HG02970 (cell line): Measurements from ENCODE around the gene SEC24A.
A peak's percentile ranks its signal among the peaks of the same experiment; 100 is the strongest.
"Not testable (repeated sequence)": the region's sequence is repeated elsewhere in the genome, so short reads cannot be mapped to it uniquely, and the experiment has no call there.

Experiments used
- ATAC-seq: cut with Tn5 transposase; IDR thresholded peaks from one replicate; pipeline ENCODE4 v1.9.1; 2021; ENCODE audit warnings: mild to moderate bottlenecking, moderate library complexity, moderate number of reproducible peaks; ENCODE audit not compliant: unreplicated experiment, low FRiP score

SEC24A gene

GRCh38 chr5:134738963-134739661 is 90.5 kb downstream of the SEC24A start:
- no peak for ATAC-seq

- no peak for ATAC-seq
Observed at GRCh38 chr5:134741052-134741451, 92.5 kb downstream of the SEC24A start.

GRCh38 chr5:134742134-134742533 is 93.5 kb downstream of the SEC24A start:
- ATAC-seq, result no peak

- ATAC-seq, result no peak
Observed at GRCh38 chr5:134749415-134749814, 100.8 kb downstream of the SEC24A start.

DNA sequence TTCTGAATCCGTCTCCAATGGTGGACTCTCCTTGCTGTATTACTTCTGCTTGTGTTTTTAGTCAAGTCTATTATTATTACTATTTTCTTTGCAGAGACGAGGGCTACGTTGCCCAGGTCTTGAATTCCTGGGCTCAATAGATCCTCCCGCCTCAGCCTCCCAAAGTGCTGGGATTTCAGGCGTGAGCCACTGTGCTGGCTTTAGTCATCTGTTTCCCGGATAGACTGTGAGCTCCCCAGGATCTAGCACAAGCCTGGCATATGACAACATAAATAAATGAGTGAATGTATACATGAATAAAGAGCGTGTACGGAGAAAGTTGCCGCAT is 109.6 kb downstream of the SEC24A start:
- no peak for ATAC-seq

- peak; percentile 96 for ATAC-seq
Observed at GRCh38 chr5:134758504-134759341, 110.1 kb downstream of the SEC24A start, which contains the start of gene DDX46. DDX46 (plus strand) TSS chr5:134758779; CDS start chr5:134758939, 160 bp downstream.

DNA sequence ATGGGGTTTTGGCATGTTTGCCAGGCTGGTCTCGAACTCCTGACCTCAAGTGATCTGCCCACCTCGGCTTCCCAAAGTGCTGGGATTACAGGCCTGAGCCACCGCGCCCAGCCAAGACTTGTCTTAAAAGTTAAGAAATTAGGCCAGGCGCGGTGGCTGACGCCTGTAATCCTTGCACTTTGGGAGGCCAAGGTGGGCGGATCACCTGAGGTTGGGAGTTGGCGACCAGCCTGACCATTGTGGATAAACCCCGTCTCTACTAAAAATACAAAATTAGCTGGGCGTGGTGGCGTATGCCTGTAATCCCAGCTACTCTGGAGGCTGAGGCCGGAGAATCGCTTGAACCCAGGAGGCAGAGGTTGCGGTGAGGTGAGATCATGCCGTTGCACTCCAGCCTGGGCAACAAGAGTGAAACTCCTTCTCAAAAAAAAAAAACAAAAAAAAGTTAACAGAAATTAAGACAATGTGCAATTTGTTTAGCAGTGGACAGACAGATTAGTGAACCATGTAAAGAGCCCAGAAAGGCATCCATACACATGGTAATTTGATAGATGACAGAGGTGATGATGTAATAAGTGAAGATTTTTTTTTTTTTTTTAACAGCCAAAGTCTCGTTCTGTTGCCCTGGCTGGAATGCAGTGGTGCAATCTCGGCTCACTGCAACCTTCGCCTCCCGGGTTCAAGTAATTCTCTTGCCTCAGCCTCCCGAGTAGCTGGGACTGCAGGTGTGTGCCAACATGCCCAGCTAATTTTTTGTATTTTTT is 119.1 kb downstream of the SEC24A start:
- not testable (repeated sequence) for ATAC-seq

- ATAC-seq, result no peak
Observed at GRCh38 chr5:134769206-134769605, 120.6 kb downstream of the SEC24A start.

- no peak for ATAC-seq
Observed at GRCh38 chr5:134772461-134773125, 124.0 kb downstream of the SEC24A start.

- ATAC-seq, result no peak
Observed at GRCh38 chr5:134777366-134777765, 128.8 kb downstream of the SEC24A start.
